Measurements from ENCODE around the gene GABARAPL2.
A peak's percentile ranks its signal among the peaks of the same experiment; 100 is the strongest.

Gene GABARAPL2

GRCh38 chr16:75555213-75555706 lies 10.9 kb upstream of the GABARAPL2 start:
- DNase-seq (ENCODE audit: low read depth) = no peak

DNA sequence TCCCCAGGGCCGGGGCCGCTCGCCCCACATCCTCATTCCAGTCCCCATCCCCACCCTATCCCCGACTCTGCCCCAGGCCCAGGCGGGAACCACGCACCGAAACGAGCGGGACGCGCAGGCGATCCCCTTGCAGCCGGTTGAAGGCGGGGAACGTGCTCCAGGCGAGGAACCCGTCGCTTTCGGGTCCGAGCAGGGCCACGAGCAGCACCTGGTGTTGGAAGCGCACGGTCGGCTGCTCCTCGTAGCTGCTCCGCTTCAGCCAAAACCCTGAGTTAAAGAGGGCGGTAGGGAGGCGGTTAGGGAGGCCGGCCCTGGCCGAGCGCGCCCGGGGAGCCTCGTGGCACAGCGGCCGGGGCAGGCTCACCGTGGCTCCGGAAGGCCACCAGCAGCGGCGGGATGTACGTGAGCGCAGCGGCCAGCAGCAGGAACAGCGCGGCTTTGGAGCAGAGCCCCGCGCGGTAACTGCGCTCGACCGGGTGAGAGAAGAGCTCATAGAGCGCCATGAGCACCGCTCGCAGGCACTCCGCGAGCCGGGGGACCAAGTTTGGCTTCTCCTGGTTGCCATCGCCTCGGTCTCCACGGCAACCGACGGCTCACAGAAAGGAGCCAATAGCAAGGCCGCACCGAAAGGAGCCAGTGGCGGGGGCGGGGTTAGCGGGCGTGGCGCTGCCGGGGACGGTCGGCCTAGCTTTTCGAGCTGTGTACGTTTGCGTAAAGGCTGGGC lies 10.3 kb upstream of the GABARAPL2 start, which contains the start of gene TMEM231:
TMEM231 (minus strand) TSS at position 546 of the 724 bp plus-strand sequence; CDS start at position 503, 43 bp downstream.
- peak; percentile 96 for DNase-seq (ENCODE audit: low read depth)

DNA sequence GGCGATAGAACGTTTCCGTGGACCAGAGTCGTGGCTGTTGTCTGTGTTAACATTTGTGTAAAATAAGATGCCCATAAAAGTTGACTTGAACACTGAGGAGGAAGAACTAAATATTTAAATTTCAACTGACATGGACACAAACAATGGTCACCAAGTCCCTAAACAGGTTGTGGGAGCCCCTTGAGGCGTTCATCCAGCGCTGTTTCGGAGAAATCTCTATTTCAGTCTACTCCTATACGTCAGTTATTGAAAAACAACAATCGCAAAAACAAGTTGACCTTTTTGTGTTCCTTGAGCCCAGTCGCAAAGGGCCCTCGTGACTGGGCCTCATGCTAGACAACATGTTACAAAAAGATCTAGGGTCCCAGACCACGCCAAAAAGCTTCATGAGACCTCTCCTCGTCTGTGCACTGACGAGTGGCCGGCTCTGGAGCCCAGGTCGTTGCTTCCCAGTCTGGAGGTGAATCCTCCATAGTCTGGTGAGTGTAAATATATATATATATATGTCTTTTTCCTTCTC lies 9.7 kb upstream of the GABARAPL2 start:
- no peak for DNase-seq (ENCODE audit: low read depth)

GRCh38 chr16:75558846-75559401 lies 7.3 kb upstream of the GABARAPL2 start:
- no peak for DNase-seq (ENCODE audit: low read depth)

DNA sequence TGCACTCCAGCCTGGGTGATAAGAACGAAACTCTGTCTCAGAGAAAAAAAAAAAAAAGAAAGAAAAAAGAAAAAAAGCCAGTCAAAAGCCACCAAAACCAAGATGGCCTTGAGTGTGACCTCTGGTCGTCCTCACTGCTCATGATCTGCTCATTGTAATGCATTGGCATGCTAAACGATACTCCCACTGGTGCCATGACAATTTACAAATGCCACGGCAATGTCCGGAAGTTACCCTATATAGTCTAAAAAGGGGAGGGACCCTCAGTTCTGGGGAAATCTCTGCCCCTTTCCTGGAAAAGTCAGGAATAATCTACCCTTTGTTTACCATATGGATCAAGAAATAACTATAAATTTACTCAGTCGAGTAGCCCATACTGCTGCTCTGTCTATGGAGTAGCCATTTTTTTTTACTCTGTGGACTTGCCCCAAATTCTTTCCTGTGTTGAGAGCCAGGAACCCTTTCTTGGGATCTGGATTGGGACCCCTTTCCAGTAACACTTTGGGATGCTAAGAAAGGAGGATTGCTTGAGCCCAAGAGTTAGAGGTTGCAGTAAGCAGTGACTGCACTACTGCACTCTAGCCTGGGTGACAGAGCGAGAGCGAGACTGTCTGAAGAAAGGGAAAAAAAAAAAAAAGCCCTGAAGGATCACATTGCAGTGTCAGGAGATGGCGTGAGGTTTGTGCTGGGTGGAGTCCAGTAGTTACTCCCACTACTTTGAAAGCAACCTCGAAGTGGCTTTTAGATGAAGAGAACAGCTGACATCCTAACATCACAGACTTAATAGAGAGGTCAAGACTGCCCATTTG lies 6.4 kb upstream of the GABARAPL2 start:
- DNase-seq (ENCODE audit: low read depth) = no peak

GRCh38 chr16:75565640-75566039 lies 539 bp upstream of the GABARAPL2 start:
- no peak for DNase-seq (ENCODE audit: low read depth)

GRCh38 chr16:75566758-75567255 lies 628 bp downstream of the GABARAPL2 start:
- no peak for DNase-seq (ENCODE audit: low read depth)

DNA sequence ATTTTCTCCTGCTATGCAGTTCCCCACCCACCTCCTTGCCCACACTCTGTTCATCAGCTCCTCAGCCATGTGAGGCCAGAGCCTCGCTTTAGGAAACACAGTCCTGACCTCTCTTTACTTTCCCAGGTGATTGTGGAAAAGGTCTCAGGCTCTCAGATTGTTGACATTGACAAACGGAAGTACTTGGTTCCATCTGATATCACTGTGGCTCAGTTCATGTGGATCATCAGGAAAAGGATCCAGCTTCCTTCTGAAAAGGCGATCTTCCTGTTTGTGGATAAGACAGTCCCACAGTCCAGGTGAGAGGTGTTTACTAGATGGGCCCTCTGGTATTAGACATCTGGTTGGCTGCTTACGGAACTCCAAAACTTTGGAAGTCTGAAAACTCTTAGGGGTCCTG lies 1.7 kb downstream of the GABARAPL2 start:
- no peak for DNase-seq (ENCODE audit: low read depth)

DNA sequence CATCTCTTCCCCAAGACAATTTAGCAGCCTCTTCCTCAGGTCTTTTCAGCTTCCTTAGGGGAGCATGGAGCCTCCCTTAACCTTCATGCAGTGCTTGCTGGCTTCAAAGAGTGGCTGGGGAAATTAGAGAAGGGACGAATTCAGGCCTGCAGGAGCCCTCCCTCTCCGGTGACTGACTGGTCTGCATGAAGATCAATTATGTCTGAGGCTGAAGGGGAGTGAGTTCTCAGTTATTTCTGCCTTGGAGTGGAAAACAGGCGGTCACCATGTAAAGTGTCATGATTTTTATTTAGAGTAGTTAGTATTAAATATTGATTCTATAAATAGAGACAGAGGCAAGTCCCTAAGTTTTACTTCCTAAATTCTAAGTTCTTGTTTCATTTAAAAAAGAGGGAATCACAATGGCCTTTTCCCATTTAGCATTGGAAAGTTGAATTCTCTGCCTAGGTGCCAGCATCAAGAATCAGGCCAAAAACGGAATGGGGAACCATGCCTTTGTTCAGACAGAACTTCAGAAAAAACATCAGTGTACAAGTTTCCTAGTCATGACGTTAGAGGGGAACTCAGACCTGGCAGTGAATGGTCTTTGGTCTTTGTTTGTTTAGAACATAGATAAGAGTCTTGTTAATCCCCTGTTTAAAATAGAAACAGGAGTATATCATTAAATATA lies 4.4 kb downstream of the GABARAPL2 start:
- no peak for DNase-seq (ENCODE audit: low read depth)

GRCh38 chr16:75572864-75573542 lies 6.8 kb downstream of the GABARAPL2 start:
- DNase-seq (ENCODE audit: low read depth) = no peak

DNA sequence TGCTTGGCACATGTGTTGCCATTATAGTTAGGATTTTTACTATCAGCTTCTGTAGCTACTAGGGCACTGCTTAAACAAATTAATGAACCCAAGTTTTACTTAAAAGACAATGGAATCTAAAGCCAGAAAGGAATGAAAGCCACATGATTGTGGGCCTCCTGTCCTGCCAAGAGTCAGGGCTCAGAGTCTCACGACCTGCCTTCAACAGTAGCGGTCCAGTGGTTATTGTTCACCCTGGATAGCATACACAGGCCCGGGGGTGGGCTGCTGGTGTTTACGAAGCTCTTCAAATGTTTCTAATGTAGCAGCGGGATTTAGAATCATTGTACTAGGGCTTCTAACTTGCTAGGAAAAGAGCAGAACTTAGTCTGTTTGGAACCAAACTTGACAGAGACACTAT lies 7.8 kb downstream of the GABARAPL2 start:
- no peak for DNase-seq (ENCODE audit: low read depth)

- no peak for DNase-seq (ENCODE audit: low read depth)
Measured at GRCh38 chr16:75575958-75576357, 9.8 kb downstream of the GABARAPL2 start.

DNA sequence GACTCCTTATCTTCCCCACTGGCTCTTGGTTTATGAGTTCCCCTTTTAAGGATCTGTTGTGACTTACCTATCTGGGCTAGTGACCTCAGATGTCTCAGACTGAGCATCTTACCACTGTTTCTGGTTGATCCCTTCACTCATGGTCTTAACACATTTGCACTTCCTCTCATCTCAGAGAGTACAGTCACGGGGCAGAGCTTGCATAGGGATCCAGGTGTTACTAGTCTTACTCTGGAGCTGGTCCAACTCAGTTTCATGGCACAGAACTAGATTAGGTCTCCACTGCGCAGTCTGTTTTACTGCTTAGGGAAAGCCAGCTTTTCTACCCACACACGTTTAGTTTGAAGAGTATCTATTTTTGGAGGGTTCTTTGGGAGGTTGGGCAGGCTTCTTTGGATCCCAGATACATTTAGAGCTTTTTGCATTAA lies 10.2 kb downstream of the GABARAPL2 start:
- no peak for DNase-seq (ENCODE audit: low read depth)

DNA sequence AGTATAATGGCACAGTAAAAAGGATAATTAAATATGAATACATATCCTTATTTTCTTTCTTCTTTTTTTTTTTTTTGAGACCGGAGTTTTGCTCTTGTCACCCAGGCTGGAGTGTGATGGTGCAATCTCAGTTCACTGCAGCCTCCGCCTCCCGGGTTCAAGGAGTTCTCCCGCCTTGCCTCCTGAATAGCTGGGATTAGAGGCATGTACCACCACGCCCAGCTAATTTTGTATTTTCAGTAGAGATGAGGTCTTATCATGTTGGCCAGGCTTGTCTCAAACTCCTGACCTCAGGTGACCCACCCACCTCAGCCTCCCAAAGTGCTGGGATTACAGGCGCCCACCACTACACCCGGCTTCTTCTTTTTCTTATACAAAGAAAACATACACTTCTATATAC lies 12.0 kb downstream of the GABARAPL2 start:
- no peak for DNase-seq (ENCODE audit: low read depth)

DNA sequence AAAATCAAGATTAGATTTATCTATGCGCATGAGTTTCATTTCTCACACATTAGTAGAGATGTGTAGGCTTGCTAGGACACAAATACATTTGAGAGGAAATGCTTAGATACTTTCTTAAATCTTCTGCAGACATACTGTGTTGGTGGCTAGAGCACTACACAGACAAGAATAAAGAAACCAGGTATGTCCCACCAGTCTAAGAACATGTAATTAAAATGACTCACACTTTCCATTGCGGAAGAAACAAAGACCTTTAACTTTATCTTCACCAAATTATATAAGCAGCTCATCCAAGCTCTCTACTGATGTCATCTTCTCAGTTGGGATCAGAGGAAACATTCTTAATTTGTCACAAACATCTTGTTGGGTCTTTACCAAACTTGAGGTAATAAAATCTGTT lies 12.5 kb downstream of the GABARAPL2 start:
- DNase-seq (ENCODE audit: low read depth) = no peak

- DNase-seq (ENCODE audit: low read depth) = no peak
Measured at GRCh38 chr16:75579281-75579834, 13.2 kb downstream of the GABARAPL2 start.

GRCh38 chr16:75584108-75584507 lies 17.9 kb downstream of the GABARAPL2 start:
- DNase-seq (ENCODE audit: low read depth) = no peak

- no peak for DNase-seq (ENCODE audit: low read depth)
Measured at GRCh38 chr16:75588716-75589115, 22.5 kb downstream of the GABARAPL2 start.

DNA sequence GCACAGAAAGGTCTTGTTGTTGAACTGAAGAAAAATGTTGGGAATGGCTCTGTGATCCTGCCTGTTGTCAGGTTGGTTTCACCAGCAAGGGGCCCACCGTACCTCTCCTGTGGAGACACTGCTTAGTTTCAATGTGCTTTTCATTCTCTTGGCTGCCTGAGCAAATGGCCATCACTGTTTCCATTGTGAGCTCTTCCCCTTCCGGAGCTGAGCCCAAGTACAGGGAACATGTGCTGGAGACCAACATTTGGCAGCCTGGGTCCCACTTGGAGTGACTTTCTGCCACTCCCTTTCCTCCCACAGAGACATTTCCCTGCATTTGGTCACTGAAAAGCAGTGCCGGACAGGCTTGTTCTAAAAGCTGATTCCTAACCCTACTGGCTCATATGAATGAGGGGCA lies 23.1 kb downstream of the GABARAPL2 start:
- no peak for DNase-seq (ENCODE audit: low read depth)

- DNase-seq (ENCODE audit: low read depth) = no peak
Measured at GRCh38 chr16:75590920-75591843, 25.0 kb downstream of the GABARAPL2 start.
